Liver (tissue), 9 donors: ENCODE results near the gene DNAJA4. TPM values are rescaled to one million over a fixed set of nuclear protein-coding genes. Genes with fewer than 3 reads are reported as not detected.

Experiments
- DNase-seq: peaks from one replicate; pipeline ENCODE4 v3.0.0-alpha.2; 2017; ENCODE audit warnings: low spot score
- H3K27ac ChIP-seq, 2 donors: one replicate each; pipeline ENCODE4 v1.7.0; 2013; ENCODE audit warnings: inconsistent platforms in 2 of 2, low read length in 2 of 2, control low read depth in 1 of 2, low read depth in 1 of 2, mild to moderate bottlenecking in 1 of 2
- H3K27me3 ChIP-seq, 4 donors: one replicate each; pipeline versions ENCODE4 v1.6.1 to v1.7.0; 2013; ENCODE audit warnings: low read length in 3 of 4, inconsistent platforms in 1 of 4, mild to moderate bottlenecking in 1 of 4, moderate library complexity in 1 of 4; ENCODE audit not compliant: control insufficient read depth in 4 of 4, insufficient read depth in 4 of 4
- H3K36me3 ChIP-seq, 4 donors: one replicate each; pipeline versions ENCODE4 v1.6.1 to v1.7.0; 2013; ENCODE audit warnings: low read length in 3 of 4, mild to moderate bottlenecking in 3 of 4, low read depth in 1 of 4, moderate library complexity in 1 of 4; ENCODE audit not compliant: control insufficient read depth in 4 of 4, insufficient read depth in 3 of 4
- H3K4me1 ChIP-seq, 4 donors: one replicate each; pipeline versions ENCODE4 v1.6.1 to v1.7.0; 2013; ENCODE audit warnings: low read length in 3 of 4, mild to moderate bottlenecking in 3 of 4, moderate library complexity in 1 of 4; ENCODE audit not compliant: control insufficient read depth in 4 of 4, insufficient read depth in 4 of 4
- H3K4me3 ChIP-seq, 3 donors: one replicate each; pipeline versions ENCODE4 v1.6.1 to v1.7.0; 2013; ENCODE audit warnings: low read length in 3 of 3, control low read depth in 1 of 3, low read depth in 1 of 3, mild to moderate bottlenecking in 1 of 3
- H3K9ac ChIP-seq, 2 donors: one replicate each; pipeline ENCODE4 v1.7.0; 2013; ENCODE audit warnings: low read length in 2 of 2, mild to moderate bottlenecking in 2 of 2, moderate library complexity in 2 of 2, control low read depth in 1 of 2, low read depth in 1 of 2
- H3K9me3 ChIP-seq, 4 donors: one replicate each; pipeline versions ENCODE4 v1.6.1 to v1.7.0; 2013; ENCODE audit warnings: low read length in 3 of 4; ENCODE audit not compliant: control insufficient read depth in 4 of 4
- EGR1 ChIP-seq, 2 donors: IDR thresholded peaks; 2 replicates each; pipeline ENCODE4 v1.6.1; 2016 to 2018; ENCODE audit warnings: antibody characterized with exemption in 2 of 2, low read depth in 2 of 2
- FOXA1 ChIP-seq: IDR thresholded peaks from 2 replicates; pipeline ENCODE4 v1.6.1; 2016; ENCODE audit warnings: antibody characterized with exemption
- FOXA2 ChIP-seq: IDR thresholded peaks from 2 replicates; pipeline ENCODE4 v1.6.1; 2016; ENCODE audit warnings: antibody characterized with exemption
- HNF4A ChIP-seq, 2 donors: conservative IDR thresholded peaks; 2 replicates each; pipeline ENCODE4 v1.6.1; 2016; ENCODE audit warnings: antibody characterized with exemption in 2 of 2, mild to moderate bottlenecking in 2 of 2
- HNF4G ChIP-seq: IDR thresholded peaks from 2 replicates; pipeline ENCODE4 v1.6.1; 2016; ENCODE audit warnings: antibody characterized with exemption
- JUND ChIP-seq, 2 donors: IDR thresholded peaks; 2 replicates each; pipeline ENCODE4 v1.6.1; 2016; ENCODE audit warnings: antibody characterized with exemption in 2 of 2
- NR2F2 ChIP-seq: IDR thresholded peaks from 2 replicates; pipeline ENCODE4 v1.6.1; 2016; ENCODE audit warnings: antibody characterized with exemption
- RAD21 ChIP-seq, 2 donors: IDR thresholded peaks; 2 replicates each; pipeline ENCODE4 v1.6.1; 2016; ENCODE audit warnings: antibody characterized with exemption in 2 of 2, mild to moderate bottlenecking in 2 of 2
- RXRA ChIP-seq, 2 donors: IDR thresholded peaks; 2 replicates each; pipeline ENCODE4 v1.6.1; 2017 to 2018; ENCODE audit warnings: antibody characterized with exemption in 2 of 2, mild to moderate bottlenecking in 1 of 2
- SP1 ChIP-seq: IDR thresholded peaks from 2 replicates; pipeline ENCODE4 v1.6.1; 2018; ENCODE audit warnings: antibody characterized with exemption, mild to moderate bottlenecking
- TAF1 ChIP-seq: conservative IDR thresholded peaks from 2 replicates; pipeline ENCODE4 v1.6.1; 2016; ENCODE audit warnings: antibody characterized with exemption, mild to moderate bottlenecking
- YY1 ChIP-seq: IDR thresholded peaks from 2 replicates; pipeline ENCODE4 v1.6.1; 2016; ENCODE audit warnings: antibody characterized with exemption, mild to moderate bottlenecking
- WGBS: extraction: QIAGEN DNeasy Blood & Tissue Kit; methylation state at CpG from one replicate; pipeline ENCODE4 v1.1.7; 2013; 5-methylcytosine and 5-hydroxymethylcytosine counted together
- polyA plus RNA-seq, 2 donors: library from polyadenylated mRNA; stranded (reverse) in 1 of 2; unstranded in 1 of 2; fragments of 200-250 nt in 1 of 2; fragments of >200 nt in 1 of 2; fragmentation: Nextera tagmentation in 1 of 2; extraction: Ambion mirVana in 1 of 2; gene quantifications; one replicate each; pipeline versions ENCODE4 v1.2.1 to v1.2.3, GENCODE V29; 2013 to 2015
- total RNA-seq, 2 donors: library from RNA; depleted of rRNA; stranded (reverse); fragments of >200 nt; gene quantifications; one replicate each; pipeline ENCODE4 v1.2.3, GENCODE V29; 2014
- TF ChIP-seq, protein P1 (sequence below): IDR thresholded peaks from 2 replicates; pipeline ENCODE4 v1.6.1; 2016; ENCODE audit warnings: antibody characterized with exemption, mild to moderate bottlenecking
- TF ChIP-seq, protein P2 (sequence below): IDR thresholded peaks from 2 replicates; pipeline ENCODE4 v1.6.1; 2016; ENCODE audit warnings: antibody characterized with exemption
- TF ChIP-seq, protein P3 (sequence below): IDR thresholded peaks from 2 replicates; pipeline ENCODE4 v1.6.1; 2016; ENCODE audit warnings: antibody characterized with exemption
- TF ChIP-seq, protein P4 (sequence below): fragments of 150-350 bp; IDR thresholded peaks from 2 replicates; pipeline ENCODE4 v1.5.1; 2017; ENCODE audit warnings: improper control_type of control experiment, low read depth, low read length; ENCODE audit not compliant: missing input control
- TF ChIP-seq, protein P5 (sequence below): IDR thresholded peaks from 2 replicates; pipeline ENCODE4 v1.6.1; 2016; ENCODE audit warnings: antibody characterized with exemption
- donor health status: healthy.
- donor health status: healthy.
- donor health status: healthy.
- donor health status: healthy.
- donor health status: healthy.

Gene DNAJA4
- total and polyA plus RNA-seq, 4 donors: 0.93 to 79.0 (median 2.0) TPM

DNA sequence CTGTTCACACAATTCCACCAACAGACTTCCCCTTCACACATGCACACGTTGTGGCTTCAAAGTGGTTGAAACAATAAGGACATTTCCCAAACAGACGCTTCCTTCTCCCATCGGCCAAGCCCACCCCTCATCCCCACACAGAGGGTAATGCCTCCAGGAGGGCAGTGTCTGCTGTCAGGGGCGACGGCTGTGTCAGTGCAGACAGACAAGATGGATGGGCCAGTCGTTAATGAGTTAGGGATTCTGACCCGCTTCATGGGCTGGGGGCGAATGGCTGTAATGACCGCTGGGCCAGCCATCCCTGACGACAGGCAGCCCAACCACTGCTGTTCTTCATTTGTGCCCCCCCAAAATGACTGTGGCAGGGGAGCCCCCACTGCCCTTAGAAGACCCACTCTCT is 55.2 kb downstream of the DNAJA4 start:
- Histone ChIP-seq H3K27ac (no peak overlapping the region), H3K4me1 (no peaks in the 10 kb centered on the region), H3K36me3 (no peaks in the 10 kb centered on the region), H3K27me3 (no peaks in the 10 kb centered on the region), H3K9me3 (no peaks in the 10 kb centered on the region), H3K9ac (no peak overlapping the region), H3K4me3 (no peak overlapping the region)
- no peak for DNase-seq
- 81% methylated on average over 10 of the region's 10 CpGs for WGBS
- TF ChIP-seq JUND (IDR thresholded peaks at IDR 0.05) (no peak), NR2F2 (no peak), YY1 (no peak), HNF4A (conservative IDR thresholded peaks at IDR 0.05) (no peak), RXRA (IDR thresholded peaks at IDR 0.05) (no peak)
- TF ChIP-seq, protein P1, sequence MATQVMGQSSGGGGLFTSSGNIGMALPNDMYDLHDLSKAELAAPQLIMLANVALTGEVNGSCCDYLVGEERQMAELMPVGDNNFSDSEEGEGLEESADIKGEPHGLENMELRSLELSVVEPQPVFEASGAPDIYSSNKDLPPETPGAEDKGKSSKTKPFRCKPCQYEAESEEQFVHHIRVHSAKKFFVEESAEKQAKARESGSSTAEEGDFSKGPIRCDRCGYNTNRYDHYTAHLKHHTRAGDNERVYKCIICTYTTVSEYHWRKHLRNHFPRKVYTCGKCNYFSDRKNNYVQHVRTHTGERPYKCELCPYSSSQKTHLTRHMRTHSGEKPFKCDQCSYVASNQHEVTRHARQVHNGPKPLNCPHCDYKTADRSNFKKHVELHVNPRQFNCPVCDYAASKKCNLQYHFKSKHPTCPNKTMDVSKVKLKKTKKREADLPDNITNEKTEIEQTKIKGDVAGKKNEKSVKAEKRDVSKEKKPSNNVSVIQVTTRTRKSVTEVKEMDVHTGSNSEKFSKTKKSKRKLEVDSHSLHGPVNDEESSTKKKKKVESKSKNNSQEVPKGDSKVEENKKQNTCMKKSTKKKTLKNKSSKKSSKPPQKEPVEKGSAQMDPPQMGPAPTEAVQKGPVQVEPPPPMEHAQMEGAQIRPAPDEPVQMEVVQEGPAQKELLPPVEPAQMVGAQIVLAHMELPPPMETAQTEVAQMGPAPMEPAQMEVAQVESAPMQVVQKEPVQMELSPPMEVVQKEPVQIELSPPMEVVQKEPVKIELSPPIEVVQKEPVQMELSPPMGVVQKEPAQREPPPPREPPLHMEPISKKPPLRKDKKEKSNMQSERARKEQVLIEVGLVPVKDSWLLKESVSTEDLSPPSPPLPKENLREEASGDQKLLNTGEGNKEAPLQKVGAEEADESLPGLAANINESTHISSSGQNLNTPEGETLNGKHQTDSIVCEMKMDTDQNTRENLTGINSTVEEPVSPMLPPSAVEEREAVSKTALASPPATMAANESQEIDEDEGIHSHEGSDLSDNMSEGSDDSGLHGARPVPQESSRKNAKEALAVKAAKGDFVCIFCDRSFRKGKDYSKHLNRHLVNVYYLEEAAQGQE: no peak
- TF ChIP-seq, protein P2, sequence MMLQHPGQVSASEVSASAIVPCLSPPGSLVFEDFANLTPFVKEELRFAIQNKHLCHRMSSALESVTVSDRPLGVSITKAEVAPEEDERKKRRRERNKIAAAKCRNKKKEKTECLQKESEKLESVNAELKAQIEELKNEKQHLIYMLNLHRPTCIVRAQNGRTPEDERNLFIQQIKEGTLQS: no peak
- TF ChIP-seq, protein P3, sequence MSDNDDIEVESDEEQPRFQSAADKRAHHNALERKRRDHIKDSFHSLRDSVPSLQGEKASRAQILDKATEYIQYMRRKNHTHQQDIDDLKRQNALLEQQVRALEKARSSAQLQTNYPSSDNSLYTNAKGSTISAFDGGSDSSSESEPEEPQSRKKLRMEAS: no peak
- TF ChIP-seq, protein P4, sequence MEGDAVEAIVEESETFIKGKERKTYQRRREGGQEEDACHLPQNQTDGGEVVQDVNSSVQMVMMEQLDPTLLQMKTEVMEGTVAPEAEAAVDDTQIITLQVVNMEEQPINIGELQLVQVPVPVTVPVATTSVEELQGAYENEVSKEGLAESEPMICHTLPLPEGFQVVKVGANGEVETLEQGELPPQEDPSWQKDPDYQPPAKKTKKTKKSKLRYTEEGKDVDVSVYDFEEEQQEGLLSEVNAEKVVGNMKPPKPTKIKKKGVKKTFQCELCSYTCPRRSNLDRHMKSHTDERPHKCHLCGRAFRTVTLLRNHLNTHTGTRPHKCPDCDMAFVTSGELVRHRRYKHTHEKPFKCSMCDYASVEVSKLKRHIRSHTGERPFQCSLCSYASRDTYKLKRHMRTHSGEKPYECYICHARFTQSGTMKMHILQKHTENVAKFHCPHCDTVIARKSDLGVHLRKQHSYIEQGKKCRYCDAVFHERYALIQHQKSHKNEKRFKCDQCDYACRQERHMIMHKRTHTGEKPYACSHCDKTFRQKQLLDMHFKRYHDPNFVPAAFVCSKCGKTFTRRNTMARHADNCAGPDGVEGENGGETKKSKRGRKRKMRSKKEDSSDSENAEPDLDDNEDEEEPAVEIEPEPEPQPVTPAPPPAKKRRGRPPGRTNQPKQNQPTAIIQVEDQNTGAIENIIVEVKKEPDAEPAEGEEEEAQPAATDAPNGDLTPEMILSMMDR: no peak

DNA sequence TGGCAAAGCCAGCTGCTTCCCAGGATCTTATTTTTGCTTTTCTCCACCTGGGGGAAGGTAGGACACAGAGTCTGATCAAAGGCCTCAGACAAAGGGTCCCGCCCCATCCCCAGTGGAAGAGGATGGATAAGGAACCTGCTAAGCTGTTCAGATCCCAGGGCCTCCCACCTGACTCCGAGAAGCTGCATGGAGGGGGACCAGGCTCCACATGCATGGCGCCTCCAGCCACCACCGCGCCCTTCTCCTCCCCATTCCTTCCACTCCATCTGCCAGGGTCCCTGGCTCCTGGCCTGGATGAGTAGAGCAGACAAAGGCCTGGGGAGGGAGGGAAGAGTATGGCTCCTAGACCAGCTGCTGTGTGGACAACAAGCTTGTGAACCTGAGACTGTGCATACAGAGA is 55.8 kb downstream of the DNAJA4 start:
- no peaks in the 10 kb centered on the region for H3K9me3 ChIP-seq
- no peak overlapping the region for H3K4me3 ChIP-seq
- no peak overlapping the region for H3K9ac ChIP-seq
- 91% methylated on average over 5 of the region's 5 CpGs for WGBS
- DNase-seq: no peak
- no peaks in the 10 kb centered on the region for H3K4me1 ChIP-seq
- H3K27ac ChIP-seq: no peak overlapping the region
- no peaks in the 10 kb centered on the region for H3K36me3 ChIP-seq
- no peaks in the 10 kb centered on the region for H3K27me3 ChIP-seq
- no peak for TF ChIP-seq FOXA1
- no peak for TF ChIP-seq HNF4A (conservative IDR thresholded peaks at IDR 0.05)
- TF ChIP-seq EGR1 (IDR thresholded peaks at IDR 0.05; ENCODE audit: low read depth in 2 of 2): no peak
- TF ChIP-seq RXRA (IDR thresholded peaks at IDR 0.05): no peak
- no peak for TF ChIP-seq YY1
- TF ChIP-seq, protein P1: no peak
- no peak for TF ChIP-seq JUND (IDR thresholded peaks at IDR 0.05)
- TF ChIP-seq, protein P2: no peak
- TF ChIP-seq NR2F2: no peak
- TF ChIP-seq TAF1: no peak
- TF ChIP-seq RAD21 (IDR thresholded peaks at IDR 0.05): no peak
- no peak for TF ChIP-seq HNF4G
- TF ChIP-seq, protein P4: no peak
- TF ChIP-seq FOXA2: no peak
- TF ChIP-seq, protein P5, sequence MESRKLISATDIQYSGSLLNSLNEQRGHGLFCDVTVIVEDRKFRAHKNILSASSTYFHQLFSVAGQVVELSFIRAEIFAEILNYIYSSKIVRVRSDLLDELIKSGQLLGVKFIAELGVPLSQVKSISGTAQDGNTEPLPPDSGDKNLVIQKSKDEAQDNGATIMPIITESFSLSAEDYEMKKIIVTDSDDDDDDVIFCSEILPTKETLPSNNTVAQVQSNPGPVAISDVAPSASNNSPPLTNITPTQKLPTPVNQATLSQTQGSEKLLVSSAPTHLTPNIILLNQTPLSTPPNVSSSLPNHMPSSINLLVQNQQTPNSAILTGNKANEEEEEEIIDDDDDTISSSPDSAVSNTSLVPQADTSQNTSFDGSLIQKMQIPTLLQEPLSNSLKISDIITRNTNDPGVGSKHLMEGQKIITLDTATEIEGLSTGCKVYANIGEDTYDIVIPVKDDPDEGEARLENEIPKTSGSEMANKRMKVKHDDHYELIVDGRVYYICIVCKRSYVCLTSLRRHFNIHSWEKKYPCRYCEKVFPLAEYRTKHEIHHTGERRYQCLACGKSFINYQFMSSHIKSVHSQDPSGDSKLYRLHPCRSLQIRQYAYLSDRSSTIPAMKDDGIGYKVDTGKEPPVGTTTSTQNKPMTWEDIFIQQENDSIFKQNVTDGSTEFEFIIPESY: no peak
- no peak for TF ChIP-seq SP1
